ENCODE measurements around the gene SLC7A7.
"Not testable (repeated sequence)": the region's sequence is repeated elsewhere in the genome, so short reads cannot be mapped to it uniquely, and the experiment has no call there.

The SLC7A7 gene

GRCh38 chr14:22748631-22749068, 66.6 kb downstream of the SLC7A7 start:
- no peak for DNase-seq (ENCODE audit: low read depth)

DNA sequence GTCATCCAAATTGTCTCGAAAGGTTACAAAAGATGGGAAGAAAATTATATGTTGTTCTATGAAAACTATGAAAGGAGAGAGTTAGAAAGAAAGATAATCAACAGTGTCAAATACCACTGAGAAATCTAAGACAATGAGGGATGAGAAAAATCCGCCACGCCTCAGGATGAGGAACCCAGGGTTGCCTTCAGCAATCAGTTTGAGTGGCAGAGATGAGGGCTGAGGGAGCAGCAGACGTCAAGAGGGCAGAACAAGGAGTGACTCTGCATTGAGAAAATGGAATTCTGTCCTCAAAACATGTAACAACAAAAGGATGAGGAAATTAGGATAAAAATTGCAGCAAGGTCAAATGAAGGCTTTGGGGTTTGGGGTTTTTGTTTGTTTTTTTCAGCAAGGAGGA, 67.0 kb downstream of the SLC7A7 start:
- no peak for DNase-seq (ENCODE audit: low read depth)

DNA sequence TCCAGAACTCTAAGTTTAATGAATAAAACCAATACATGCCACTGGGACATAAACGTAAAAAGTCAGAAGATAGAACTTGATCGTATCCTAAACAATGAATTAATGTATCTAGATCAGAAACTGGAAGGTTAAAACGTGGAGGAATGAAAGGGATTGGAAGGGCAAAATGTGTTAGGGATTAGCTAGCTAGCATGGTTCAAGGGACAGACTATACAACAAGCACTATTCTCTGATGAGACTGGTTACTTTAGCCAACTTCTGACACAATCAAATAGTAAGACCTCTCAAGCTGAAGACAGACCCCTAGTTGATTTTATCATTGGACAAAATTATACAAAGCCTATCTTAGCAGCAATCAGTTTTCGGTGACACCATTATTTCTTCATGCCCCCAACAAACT, 67.5 kb downstream of the SLC7A7 start:
- no peak for DNase-seq (ENCODE audit: low read depth)

- no peak for DNase-seq (ENCODE audit: low read depth)
Measured at GRCh38 chr14:22740020-22740419, 75.2 kb downstream of the SLC7A7 start.

DNA sequence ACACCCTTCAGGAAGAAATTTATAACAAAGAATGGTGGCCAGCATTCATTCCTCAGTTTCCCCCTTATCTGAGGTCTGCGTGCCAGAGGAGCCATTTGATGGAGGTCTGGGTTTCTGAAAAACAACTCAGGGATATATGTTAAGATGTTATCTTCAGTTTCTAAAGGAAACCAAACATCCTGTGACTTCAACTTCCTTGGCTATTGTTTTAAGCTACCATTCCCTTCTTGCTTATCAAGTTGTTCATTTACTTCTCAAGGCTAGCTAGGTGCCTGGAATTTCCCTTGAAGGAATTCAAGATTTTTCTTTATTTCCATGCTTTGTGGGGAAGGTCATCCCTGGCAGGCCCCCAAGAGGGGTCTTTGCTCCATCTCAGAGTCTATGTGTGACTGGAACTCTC, 75.8 kb downstream of the SLC7A7 start:
- no peak for DNase-seq (ENCODE audit: low read depth)

- DNase-seq (ENCODE audit: low read depth): no peak
Measured at GRCh38 chr14:22737052-22737451, 78.2 kb downstream of the SLC7A7 start.

GRCh38 chr14:22736384-22736783, 78.9 kb downstream of the SLC7A7 start:
- not testable (repeated sequence) for DNase-seq (ENCODE audit: low read depth)

DNA sequence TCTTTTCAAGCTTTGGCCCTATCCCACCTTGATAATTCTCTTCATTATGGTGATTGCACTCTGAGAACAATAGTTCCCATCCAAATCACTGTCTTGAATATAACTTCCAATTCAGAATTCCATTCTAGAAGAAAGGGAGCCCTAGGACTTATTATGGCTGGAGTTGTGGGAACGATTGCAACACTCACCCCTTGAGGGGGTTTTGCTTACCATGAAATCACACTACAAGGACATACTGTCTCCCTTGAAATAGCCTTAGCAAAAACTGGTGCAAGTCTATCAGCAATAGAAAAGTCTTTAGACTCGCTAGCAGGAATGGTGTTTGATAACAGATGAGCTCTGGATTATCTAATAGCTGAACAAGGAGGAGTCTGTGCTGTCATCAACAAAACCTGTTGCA, 80.1 kb downstream of the SLC7A7 start:
- DNase-seq (ENCODE audit: low read depth): no peak

DNA sequence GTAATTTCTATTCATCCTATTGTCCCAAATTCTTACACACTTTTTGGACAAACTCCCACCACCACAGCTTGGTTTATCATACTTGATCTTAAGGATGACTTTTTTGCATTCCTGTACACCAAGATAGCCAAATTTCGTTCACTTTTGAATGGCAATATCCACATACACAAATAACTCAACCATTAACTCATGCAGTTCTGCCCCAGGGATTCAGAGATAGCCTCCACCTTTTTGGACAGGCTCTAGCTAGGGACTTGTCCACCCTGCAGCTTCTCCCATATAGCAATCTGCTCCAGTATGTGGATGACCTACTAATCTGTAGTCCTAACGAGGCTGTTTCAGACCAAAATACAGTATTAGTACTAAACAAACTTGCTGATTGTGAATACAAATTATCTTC, 81.4 kb downstream of the SLC7A7 start:
- DNase-seq (ENCODE audit: low read depth): no peak

DNA sequence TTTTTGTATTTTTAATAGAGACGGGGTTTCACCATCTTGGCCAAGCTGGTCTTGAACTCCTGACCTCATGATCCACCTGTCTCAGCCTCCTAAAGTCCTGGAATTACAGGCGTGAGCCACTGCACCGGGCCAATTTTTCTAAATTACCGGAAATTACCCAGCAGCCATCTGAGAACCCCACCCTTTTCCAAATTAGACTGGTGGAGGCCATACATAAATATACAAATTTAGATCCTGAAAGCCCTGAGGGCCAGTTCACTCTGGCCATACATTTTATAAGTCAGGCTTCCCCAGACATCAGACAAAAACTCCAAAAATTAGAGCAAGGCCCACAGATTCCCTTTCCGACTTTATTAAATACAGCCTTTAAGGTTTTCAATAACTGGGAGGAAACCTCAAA, 83.2 kb downstream of the SLC7A7 start:
- DNase-seq (ENCODE audit: low read depth): not testable (repeated sequence)

DNA sequence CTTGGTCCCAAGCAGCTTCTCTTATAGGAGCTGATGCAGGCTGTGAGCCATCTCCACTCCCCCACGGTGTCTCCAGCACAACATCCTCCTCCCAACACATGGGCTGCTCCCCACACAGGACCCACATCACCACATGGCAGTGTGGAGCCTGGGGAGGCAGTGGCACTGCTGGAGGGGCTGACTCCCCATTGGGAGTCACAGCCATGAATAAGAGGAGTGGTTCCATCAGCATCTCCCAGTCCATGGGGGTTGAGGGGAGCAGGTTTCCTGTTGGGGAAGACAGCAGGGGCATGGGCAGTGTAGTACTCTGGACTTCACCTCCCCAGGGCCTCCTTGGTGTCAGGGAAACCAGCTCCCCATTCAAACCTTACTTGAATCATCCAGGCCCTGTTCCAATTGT, 89.2 kb downstream of the SLC7A7 start:
- no peak for DNase-seq (ENCODE audit: low read depth)

DNA sequence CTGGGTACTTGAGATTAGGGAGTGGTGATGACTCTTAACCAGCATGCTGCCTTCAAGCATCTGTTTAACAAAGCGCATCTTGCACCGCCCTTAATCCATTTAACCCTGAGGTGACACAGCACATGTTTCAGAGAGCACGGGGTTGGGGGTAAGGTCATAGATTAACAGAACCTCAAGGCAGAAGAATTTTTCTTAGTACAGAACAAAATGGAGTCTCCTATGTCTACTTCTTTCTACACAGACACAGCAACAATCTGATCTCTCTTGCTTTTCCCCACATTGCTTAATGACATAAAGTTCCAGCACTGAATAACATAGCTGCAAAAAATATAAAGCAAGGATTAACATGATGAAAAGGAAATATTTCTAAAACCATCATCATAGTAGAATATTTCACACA, 89.9 kb downstream of the SLC7A7 start:
- not testable (repeated sequence) for DNase-seq (ENCODE audit: low read depth)

- not testable (repeated sequence) for DNase-seq (ENCODE audit: low read depth)
Measured at GRCh38 chr14:22724847-22725246, 90.4 kb downstream of the SLC7A7 start.

DNA sequence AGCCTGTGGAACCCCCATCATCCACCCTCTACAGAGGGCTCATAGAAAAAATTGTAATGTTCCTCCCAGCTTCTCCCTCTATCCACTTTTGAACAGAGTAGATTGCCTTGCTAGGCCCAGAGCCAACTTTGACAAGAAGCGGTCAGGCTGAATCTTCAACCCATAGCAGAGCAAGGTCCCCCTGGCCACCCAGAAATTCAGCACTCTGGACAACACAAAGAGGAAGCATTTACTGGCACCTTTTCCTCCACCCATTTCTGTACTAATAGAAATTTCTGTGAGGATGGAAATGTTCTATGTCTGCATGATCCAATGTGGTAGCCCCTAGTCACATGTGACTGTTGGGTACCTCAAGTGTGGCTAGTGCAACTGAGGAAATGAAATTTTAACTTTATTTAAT, 91.4 kb downstream of the SLC7A7 start:
- DNase-seq (ENCODE audit: low read depth): no peak

All from CMK (cell line).